K562 (cell line): ENCODE data around the gene TMEM273. TPM values are rescaled to one million over a fixed set of nuclear protein-coding genes. Genes with fewer than 3 reads are reported as not detected.

Experiments used
- DIDO1 ChIP-seq: fragments of 450-650 bp; IDR thresholded peaks from 2 replicates; pipeline ENCODE4 v1.6.1; 2016; ENCODE audit warnings: low read depth, missing biosample characterization, missing genetic modification characterization
- E4F1 ChIP-seq: fragments of 250-450 bp; sonication (Bioruptor Pico); IDR thresholded peaks from 2 replicates; pipeline ENCODE4 v1.5.0; 2021; ENCODE audit warnings: mild to moderate bottlenecking, borderline replicate concordance
- ELF2 ChIP-seq: fragments of 250-450 bp; sonication (Bioruptor Pico); IDR thresholded peaks from 2 replicates; pipeline ENCODE4 v1.5.0; 2021; ENCODE audit warnings: mild to moderate bottlenecking
- GTF2E2 ChIP-seq: fragments of 200-800 bp; sonication (Bioruptor generic); IDR thresholded peaks from 2 replicates; pipeline ENCODE4 v1.6.1; 2016; ENCODE audit warnings: missing genetic modification characterization, missing compliant biosample characterization
- HDGF ChIP-seq: fragments of 450-650 bp; IDR thresholded peaks from 2 replicates; pipeline ENCODE4 v1.6.1; 2016
- MCM3 ChIP-seq: fragments of 450-650 bp; IDR thresholded peaks from 2 replicates; pipeline ENCODE4 v1.6.1; 2016
- MTA2 ChIP-seq: fragments of 450-650 bp; IDR thresholded peaks from 2 replicates; pipeline ENCODE4 v1.6.1; 2016; ENCODE audit warnings: low read depth
- POLR3A ChIP-seq: IDR thresholded peaks from 2 replicates; pipeline ENCODE4 v1.6.1; 2011; ENCODE audit warnings: borderline replicate concordance, mild to moderate bottlenecking, moderate library complexity; ENCODE audit not compliant: insufficient read length, insufficient read depth; ENCODE audit errors: extremely low read depth
- PURB ChIP-seq: sonication (generic); formaldehyde crosslinking; IDR thresholded peaks from 2 replicates; pipeline ENCODE4 v1.9.0; 2021; ENCODE audit warnings: low read depth, mild to moderate bottlenecking, missing genetic modification reagents
- SP1 ChIP-seq: sonication (generic); formaldehyde crosslinking; IDR thresholded peaks from 2 replicates; pipeline ENCODE4 v1.8.1; 2022; ENCODE audit warnings: mild to moderate bottlenecking, missing genetic modification reagents
- ZBTB1 ChIP-seq: sonication (generic); formaldehyde crosslinking; IDR thresholded peaks from 2 replicates; pipeline ENCODE4 v1.8.1; 2023; ENCODE audit warnings: missing genetic modification reagents, low read depth, mild to moderate bottlenecking, borderline replicate concordance
- ZBTB17 ChIP-seq: fragments of 450-650 bp; formaldehyde crosslinking; IDR thresholded peaks from 2 replicates; pipeline ENCODE4 v1.4.0; 2020; ENCODE audit warnings: mild to moderate bottlenecking
- ZNF253 ChIP-seq: fragments of 250-450 bp; sonication (Bioruptor Pico); conservative IDR thresholded peaks from 2 replicates; pipeline ENCODE4 v1.6.1; 2021; ENCODE audit warnings: mild to moderate bottlenecking
- ZNF431 ChIP-seq: sonication (generic); formaldehyde crosslinking; IDR thresholded peaks from 2 replicates; pipeline ENCODE4 v1.8.0; 2022; ENCODE audit warnings: mild to moderate bottlenecking, missing genetic modification reagents
- ZNF511 ChIP-seq: sonication (generic); formaldehyde crosslinking; IDR thresholded peaks from 2 replicates; pipeline ENCODE4 v1.8.0; 2022; ENCODE audit warnings: mild to moderate bottlenecking, missing genetic modification reagents
- ZNF518B ChIP-seq: fragments of 250-450 bp; sonication (Bioruptor Pico); IDR thresholded peaks from 2 replicates; pipeline ENCODE4 v1.5.0; 2021; ENCODE audit warnings: mild to moderate bottlenecking, moderate library complexity
- ZNF584 ChIP-seq: fragments of 200-800 bp; sonication (Bioruptor generic); IDR thresholded peaks from 2 replicates; pipeline ENCODE4 v1.6.1; 2016; ENCODE audit warnings: low read depth, mild to moderate bottlenecking, missing genetic modification characterization, missing compliant biosample characterization
- ZNF639 ChIP-seq, 2 experiments: fragments of 200-800 bp in 1 of 2; sonication (Bioruptor generic) in 1 of 2; sonication (generic) in 1 of 2; formaldehyde crosslinking in 1 of 2; IDR thresholded peaks in 1 of 2; conservative IDR thresholded peaks in 1 of 2; 2 replicates each; pipeline versions ENCODE4 v1.5.0 to v1.6.1; 2016 to 2020; ENCODE audit warnings: missing compliant biosample characterization in 1 of 2, missing genetic modification characterization in 1 of 2, missing genetic modification reagents in 1 of 2
- polyA plus RNA-seq, 8 experiments: library from polyadenylated mRNA; depleted of rRNA in 4 of 8; stranded (reverse) in 5 of 8; unstranded in 3 of 8; fragments of >200 nt; fragmentation: Nextera tagmentation in 2 of 8; fragmentation: Illumina TruSeq in 1 of 8; extraction: Ambion mirVana in 2 of 8; extraction: Trizol in 1 of 8; gene quantifications; 2 replicates each; pipeline versions ENCODE4 v1.2.1 to v1.2.3, GENCODE V29; 2011 to 2014; ENCODE audit warnings: inconsistent platforms in 1 of 8, missing spikeins in 1 of 8
- total RNA-seq, 7 experiments: library from RNA; depleted of rRNA in 6 of 7; stranded (reverse); fragments of >200 nt in 6 of 7; fragmentation: Illumina TruSeq in 2 of 7; extraction: Trizol in 2 of 7; gene quantifications; 2 replicates each; pipeline versions ENCODE4 v1.2.1 to v1.2.3, GENCODE V29; 2011 to 2021; ENCODE audit warnings: low replicate concordance in 1 of 7

Gene TMEM273
- total and polyA plus RNA-seq, 9 of the 15 experiments (the other 6 are each of a cell fraction or from before 2014, with no cell fraction given), result 39.2 to 131 (median 95.6) TPM

GRCh38 chr10:49166484-49167400 lies 21.4 kb downstream of the TMEM273 start (continued):
- no peak for TF ChIP-seq ZNF518B (CRISPR knock-in tag)
- no peak for TF ChIP-seq GTF2E2
- no peak for TF ChIP-seq POLR3A
- no peak for TF ChIP-seq ZBTB1
- no peak for TF ChIP-seq ZNF253 (CRISPR knock-in tag)
- no peak for TF ChIP-seq MCM3
- no peak for TF ChIP-seq PURB (CRISPR knock-in tag)
- TF ChIP-seq DIDO1 (tag), result no peak
- no peak for TF ChIP-seq SP1 (CRISPR knock-in tag)
- no peak for TF ChIP-seq ELF2 (CRISPR knock-in tag)
- 0 out of 2 replicates have a peak, but pooled peaks have one; percentile 14 for TF ChIP-seq ZBTB17 (CRISPR knock-in tag)
- TF ChIP-seq ZNF431, result no peak
- 0 out of 2 replicates have a peak, but pooled peaks have one; percentile 23 for TF ChIP-seq MTA2
- TF ChIP-seq HDGF, result peak; percentile 27; the same call in 1 of the 2 replicates
- TF ChIP-seq ZNF584, result 0 out of 2 replicates have a peak, but pooled peaks have one; percentile 7
- TF ChIP-seq ZNF639 (CRISPR knock-in tag; conservative IDR thresholded peaks at IDR 0.05 in 1 of 2, IDR thresholded peaks at IDR 0.05 in 1 of 2), result no peak; a peak in 1 of 4 replicates
- no peak for TF ChIP-seq E4F1 (CRISPR knock-in tag)
- no peak for TF ChIP-seq ZNF511 (CRISPR knock-in tag)
